ENCODE data around the gene RPS6KB2. TPM values are rescaled to one million over a fixed set of nuclear protein-coding genes. Genes with fewer than 3 reads are reported as not detected.

Gene RPS6KB2
- total and polyA plus RNA-seq, 2 of the 4 experiments (the other 2 are of a cell fraction), result 50.7 to 58.4 TPM

DNA sequence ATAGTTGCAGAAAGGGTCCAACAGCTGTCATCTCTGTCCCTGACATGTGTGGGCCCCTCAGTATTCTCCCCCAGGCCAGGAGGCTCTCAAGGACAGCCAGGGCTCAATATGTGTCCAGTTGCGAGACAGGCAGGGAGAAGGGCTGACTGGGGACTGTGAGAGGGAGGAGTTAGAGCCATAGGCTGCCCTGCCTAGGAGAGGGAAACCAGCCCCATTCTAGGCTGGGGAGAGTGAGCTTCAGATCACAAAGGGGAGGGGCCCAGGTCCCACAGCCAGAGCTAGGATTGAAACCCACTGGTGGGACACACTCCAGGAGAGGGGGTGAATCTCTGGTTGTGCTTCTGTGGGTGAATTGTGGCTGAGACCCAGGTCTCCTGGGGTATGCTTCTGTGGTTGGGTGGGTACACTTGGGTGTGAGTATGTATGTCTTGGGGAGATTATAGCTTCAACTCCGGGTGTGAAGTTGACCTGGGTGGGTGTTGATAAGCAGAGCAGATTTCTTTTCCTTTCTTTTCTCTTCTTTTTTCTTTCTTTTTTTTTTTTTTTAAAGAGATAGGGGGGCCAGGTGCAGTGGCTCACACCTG lies 14.9 kb upstream of the RPS6KB2 start:
- dilution Hi-C loops (cut with HindIII; ENCODE audit: low sequenced_read_pairs, unreplicated experiment), result no loop called here
- ChIA-PET POLR2A (ENCODE audit: unreplicated experiment) (interaction anchor here (0.6 kb wide), 1 partner anchor 51 kb away, joined by 6 read pairs; no protein-coding TSS in a partner anchor), CTCF (interaction anchor here (0.6 kb wide), 1 partner anchor 1207 kb away, joined by 3 read pairs; no protein-coding TSS in a partner anchor)
- Histone ChIP-seq H2AK5ac (ENCODE audit: low read depth, low read length) (no peak overlapping the region), H3K4me2 (ENCODE audit: low read depth, low read length) (no peak overlapping the region), H3K14ac (replicated peaks; ENCODE audit: low read depth, low read length) (no peak overlapping the region), H3K56ac (ENCODE audit: extremely low read depth, insufficient read depth, low read length) (no peak overlapping the region), H3K9me1 (ENCODE audit: insufficient read depth, low read length) (no peaks in the 10 kb centered on the region), H2AFZ (replicated peaks; ENCODE audit: low read length, poor library complexity) (peak overlapping the region; percentile 32), H4K5ac (ENCODE audit: low read depth, low read length) (no peak overlapping the region), H2BK120ac (ENCODE audit: low read depth, low read length) (no peak overlapping the region), H3K4me1 (ENCODE audit: control insufficient read depth, insufficient read depth, low read length) (no peaks in the 10 kb centered on the region), H3K18ac (ENCODE audit: low read depth, low read length) (no peak overlapping the region), H4K8ac (ENCODE audit: low read depth in 2 of 2, low read length in 2 of 2) (no peak overlapping the region), H4K20me1 (ENCODE audit: insufficient read depth, low read length) (no peaks in the 10 kb centered on the region), H3K9me3 (ENCODE audit: control insufficient read depth, insufficient read depth, low read length) (no peaks in the 10 kb centered on the region), H3K27ac (ENCODE audit: insufficient read depth, low read length) (no peak overlapping the region), H3K27me3 (ENCODE audit: control insufficient read depth, insufficient read depth, low read length) (peaks cover 48% of the 10 kb centered on the region), H3K36me3 (ENCODE audit: control insufficient read depth, insufficient read depth, low read length) (no peaks in the 10 kb centered on the region), H3K23ac (ENCODE audit: low read depth, low read length) (no peak overlapping the region), H2BK15ac (ENCODE audit: low read depth, low read length) (no peak overlapping the region), H2BK20ac (ENCODE audit: low read depth, low read length) (no peak overlapping the region), H2BK5ac (ENCODE audit: low read depth, low read length, poor library complexity, severe bottlenecking) (no peak overlapping the region), H3K4ac (ENCODE audit: low read depth, low read length) (no peak overlapping the region), H3K4me3 (ENCODE audit: insufficient read depth, low read depth, low read length) (no peak overlapping the region), H2AK9ac (replicated peaks; ENCODE audit: low read depth, low read length, poor library complexity) (peak overlapping the region; percentile 55), H3K9ac (ENCODE audit: low read depth, low read length) (no peak overlapping the region), H3K79me1 (ENCODE audit: low read depth in 1 of 2, low read length in 2 of 2) (no peaks in the 10 kb centered on the region), H4K91ac (ENCODE audit: insufficient read depth, low read depth, low read length) (no peak overlapping the region)
- no peak for DNase-seq
- intact Hi-C loops (cut with micrococcal nuclease), result no loop called here
- no TSS peak for BruUV-seq (replicated peaks)
- WGBS, 2 experiments (ENCODE audit: extremely low coverage in 2 of 2, insufficient read length in 1 of 2), result no CpG with 5 or more reads among the region's 2 CpGs
- TF ChIP-seq RAD21 (IDR thresholded peaks at IDR 0.05; ENCODE audit: low read length) (no peak), RCOR1 (IDR thresholded peaks at IDR 0.05; ENCODE audit: insufficient replicate concordance, low read length) (no peak), CHD1 (IDR thresholded peaks at IDR 0.05; ENCODE audit: low read depth, low read length) (no peak), MXI1 (IDR thresholded peaks at IDR 0.05; ENCODE audit: borderline replicate concordance, low read depth, low read length) (no peak)
- ATAC-seq (ENCODE audit: low read depth), result no peak; the same call in 1 of the 2 replicates
- in situ Hi-C loops (cut with MboI; ENCODE audit: low sequenced_read_pairs), result no loop called here
